Hematopoietic multipotent progenitor cell treated with erythropoietin and hydrocortisone succinate and interleukin-3 and kit ligand, for 4 days (in vitro differentiated cells): Measurements from ENCODE around the gene ICAM5.
"Not testable (repeated sequence)": the region's sequence is repeated elsewhere in the genome, so short reads cannot be mapped to it uniquely, and the experiment has no call there.

Experiments used
- DNase-seq: peaks from one replicate; pipeline ENCODE4 v3.0.0-alpha.2; 2015

ICAM5 gene, protein sequence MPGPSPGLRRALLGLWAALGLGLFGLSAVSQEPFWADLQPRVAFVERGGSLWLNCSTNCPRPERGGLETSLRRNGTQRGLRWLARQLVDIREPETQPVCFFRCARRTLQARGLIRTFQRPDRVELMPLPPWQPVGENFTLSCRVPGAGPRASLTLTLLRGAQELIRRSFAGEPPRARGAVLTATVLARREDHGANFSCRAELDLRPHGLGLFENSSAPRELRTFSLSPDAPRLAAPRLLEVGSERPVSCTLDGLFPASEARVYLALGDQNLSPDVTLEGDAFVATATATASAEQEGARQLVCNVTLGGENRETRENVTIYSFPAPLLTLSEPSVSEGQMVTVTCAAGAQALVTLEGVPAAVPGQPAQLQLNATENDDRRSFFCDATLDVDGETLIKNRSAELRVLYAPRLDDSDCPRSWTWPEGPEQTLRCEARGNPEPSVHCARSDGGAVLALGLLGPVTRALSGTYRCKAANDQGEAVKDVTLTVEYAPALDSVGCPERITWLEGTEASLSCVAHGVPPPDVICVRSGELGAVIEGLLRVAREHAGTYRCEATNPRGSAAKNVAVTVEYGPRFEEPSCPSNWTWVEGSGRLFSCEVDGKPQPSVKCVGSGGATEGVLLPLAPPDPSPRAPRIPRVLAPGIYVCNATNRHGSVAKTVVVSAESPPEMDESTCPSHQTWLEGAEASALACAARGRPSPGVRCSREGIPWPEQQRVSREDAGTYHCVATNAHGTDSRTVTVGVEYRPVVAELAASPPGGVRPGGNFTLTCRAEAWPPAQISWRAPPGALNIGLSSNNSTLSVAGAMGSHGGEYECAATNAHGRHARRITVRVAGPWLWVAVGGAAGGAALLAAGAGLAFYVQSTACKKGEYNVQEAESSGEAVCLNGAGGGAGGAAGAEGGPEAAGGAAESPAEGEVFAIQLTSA

DNA sequence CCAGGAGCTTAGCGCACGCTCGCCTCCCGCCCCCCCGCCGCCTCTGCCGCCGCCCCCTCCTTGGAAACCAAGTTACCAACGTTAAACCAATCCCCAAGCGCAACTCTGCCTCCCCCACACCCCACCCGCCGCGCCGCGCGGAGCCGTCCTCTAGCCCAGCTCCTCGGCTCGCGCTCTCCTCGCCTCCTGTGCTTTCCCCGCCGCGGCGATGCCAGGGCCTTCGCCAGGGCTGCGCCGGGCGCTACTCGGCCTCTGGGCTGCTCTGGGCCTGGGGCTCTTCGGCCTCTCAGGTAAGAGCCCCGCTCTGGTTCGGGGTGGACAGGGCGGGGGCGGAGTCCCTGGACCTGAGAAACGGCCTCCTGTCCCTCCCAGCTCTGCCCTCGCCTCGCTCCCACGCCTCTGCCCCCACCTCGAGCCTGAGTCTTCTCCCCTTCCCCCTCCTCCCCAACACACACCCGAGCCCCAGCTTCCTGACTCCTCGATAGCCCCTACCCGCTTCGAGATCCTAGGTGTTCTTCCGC, at the start of gene ICAM5:
Gene ICAM5 (plus strand): TSS at position 117 of the 521 bp plus-strand sequence. CDS start 92 bp downstream, at position 209.
- peak; percentile 88 for DNase-seq

DNA sequence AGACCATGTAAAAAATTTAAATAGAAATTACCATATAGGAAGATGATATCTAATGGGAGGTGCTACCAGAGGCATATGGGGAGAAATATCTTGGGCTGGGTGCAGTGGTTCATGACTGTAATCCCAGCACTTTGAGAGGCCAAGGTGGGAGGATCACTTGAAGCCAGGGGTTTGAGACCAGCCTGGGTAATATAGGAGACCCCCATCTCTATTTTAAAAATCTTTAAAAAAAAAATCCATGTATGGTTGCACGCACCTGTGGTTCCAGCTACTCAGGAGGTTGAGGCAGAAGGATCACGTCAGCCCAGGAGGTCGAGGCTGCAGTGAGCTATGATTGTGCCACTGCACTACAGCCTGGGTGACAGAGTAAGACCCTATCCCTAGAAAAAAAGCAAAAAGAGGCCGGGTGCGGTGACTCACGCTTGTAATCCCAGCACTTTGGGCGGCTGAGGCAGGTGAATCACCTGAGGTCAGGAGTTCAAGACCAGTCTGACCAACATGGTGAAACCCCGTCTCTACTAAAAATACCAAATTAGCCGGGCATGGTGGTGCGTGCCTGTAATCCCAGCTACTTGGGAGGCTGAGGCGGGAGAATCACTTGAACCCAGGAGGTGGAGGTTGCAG, 47.8 kb upstream of the ICAM5 start:
- not testable (repeated sequence) for DNase-seq

DNA sequence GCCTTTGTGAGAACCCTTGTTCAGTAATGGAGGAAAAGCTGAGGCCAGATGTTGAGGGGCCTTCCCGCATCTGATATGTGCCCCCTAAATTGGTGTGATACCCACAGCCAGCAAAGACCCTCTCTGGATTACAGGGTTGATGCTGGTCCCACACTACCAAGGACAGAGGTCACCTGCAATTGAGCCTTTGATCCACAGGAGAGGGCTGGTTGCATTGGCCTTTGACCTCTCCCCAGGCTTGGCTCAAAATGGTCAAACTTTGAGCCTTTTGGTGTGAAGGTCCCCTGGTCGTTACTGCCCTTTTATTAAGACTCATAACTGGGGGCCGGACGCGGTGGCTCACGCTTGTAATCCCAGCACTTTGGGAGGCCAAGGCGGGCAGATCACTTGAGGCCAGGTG, 46.1 kb upstream of the ICAM5 start:
- no peak for DNase-seq

DNA sequence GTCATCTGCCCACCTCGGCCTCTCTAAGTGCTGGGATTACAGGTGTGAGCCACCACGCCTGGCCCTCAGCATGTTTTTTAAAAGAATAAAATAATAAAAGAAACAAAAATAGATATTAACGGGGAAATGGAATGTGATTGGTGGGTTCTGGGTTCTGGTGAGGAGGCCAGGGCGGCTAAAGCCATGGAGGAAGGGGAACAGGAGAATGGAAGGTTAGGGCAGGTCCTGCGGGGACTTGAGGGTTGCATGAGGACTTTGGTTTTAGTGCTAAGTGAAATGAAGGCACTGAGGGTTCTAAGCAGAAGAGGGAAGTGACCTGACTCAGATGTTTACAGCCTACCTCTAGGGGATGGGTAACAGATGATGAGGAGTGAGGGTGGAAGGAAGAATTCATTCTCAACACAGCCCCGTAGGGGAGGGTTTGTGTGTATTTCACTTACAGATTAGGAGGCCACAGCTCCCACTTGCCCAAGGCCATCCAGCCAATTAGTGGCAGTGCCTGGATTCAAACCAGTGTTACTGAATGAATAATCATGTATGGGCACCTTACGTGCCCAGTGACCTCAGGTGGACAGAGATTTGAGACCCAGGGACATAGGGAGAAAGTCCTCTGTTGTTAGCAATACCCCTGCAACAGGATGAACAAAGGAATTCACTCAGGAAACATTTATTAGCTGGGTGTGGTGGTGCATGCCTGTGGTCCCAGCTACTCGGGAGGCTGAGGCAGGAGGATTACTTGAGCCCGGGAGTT, 44.4 kb upstream of the ICAM5 start:
- DNase-seq = no peak

DNA sequence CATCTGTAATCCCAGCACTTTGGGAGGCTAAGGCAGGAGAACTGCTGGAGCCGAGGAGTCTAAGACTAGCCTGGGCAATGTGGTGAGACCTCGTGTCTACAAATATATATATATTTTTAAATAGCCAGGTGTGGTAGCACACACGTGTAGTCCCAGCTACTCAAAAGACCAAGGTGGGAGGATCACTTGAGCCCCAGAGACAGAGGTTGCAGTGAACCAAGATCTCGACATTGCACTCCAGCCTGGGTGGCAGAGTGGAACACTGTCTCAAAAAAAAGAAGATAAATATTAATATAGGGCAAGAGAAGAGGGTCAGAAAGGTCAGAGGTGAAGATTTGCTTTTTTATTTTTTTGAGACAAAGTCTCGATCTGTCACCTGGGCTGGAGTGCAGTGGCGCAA, 43.2 kb upstream of the ICAM5 start:
- DNase-seq = no peak

DNA sequence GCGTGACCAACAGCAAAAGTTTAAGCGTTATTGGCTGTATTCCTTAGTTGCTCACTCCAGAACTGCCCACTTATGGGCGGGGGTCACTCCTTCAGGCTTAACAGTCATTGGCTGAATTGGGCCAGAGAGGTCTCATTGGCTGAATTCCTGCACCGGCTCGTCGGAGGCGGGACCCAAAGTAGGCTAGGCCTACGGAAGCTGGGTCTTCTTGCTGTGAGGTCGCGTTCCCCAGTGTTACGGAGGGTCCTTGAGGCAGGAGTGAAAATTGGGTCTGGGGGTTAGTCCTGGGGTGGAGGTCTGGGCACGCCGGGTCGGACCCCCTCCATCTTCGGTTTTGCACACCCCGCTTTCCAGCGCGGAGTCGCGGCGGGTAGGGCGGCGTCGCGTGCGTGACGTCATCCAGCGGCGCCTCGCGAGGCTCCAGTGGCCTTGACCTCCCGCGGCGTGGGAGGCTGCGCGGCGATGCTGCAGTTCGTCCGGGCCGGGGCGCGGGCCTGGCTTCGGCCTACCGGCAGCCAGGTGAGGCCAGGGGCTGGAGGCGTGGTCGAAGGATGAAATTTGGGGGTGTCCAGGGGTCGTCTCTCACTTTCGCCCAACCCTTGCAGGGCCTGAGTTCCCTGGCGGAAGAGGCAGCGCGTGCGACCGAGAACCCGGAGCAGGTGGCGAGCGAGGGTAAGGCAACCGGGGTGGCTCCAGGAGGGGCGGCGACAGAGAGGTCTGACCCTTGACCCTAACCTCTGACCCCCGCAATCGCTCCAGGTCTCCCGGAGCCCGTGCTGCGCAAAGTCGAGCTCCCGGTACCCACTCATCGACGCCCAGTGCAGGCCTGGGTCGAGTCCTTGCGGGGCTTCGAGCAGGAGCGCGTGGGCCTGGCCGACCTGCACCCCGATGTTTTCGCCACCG, 37.7 kb upstream of the ICAM5 start, which contains the start of gene MRPL4:
Gene MRPL4 (plus strand): TSS at position 423 of the 903 bp plus-strand sequence. CDS start 40 bp downstream, at position 463.
- DNase-seq = peak; percentile 100

DNA sequence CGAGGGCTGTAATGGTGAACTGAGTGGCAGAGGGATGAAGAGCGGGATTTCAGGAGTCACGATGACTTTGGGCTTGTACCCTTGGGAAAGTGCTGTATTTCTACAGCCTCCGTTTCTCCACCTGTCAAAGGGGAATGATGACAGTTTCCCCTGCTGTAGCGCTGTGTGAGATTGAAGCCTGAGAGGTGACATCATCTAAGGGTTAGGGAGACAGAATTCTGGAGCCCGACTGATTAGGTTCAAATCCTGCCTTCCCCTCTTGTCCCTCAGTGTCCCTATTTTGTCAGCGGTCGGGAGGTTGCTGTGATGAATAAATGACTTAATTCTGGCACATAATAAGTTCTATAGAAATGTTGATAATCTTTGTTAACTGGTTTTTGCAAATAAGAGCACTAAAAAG, 37.0 kb upstream of the ICAM5 start:
- no peak for DNase-seq

DNA sequence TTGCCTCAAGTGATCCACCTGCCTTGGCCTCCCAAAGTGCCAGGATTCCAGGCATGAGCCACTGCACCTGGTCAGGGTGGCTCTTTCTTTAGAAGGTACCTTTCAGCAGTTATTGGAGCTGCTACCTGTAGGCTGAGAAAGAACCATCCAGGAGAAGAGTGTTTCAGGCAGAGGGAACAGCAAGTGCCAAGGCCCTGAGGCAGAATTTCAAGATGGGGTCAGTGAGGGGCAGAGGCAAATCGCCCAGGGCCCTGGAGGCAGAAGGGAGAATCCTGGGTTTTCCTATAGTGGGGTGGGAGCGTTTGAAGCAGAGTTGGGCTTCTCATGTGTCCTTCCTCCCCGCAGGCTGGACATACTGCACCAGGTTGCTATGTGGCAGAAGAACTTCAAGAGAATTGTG, 35.5 kb upstream of the ICAM5 start:
- no peak for DNase-seq

DNA sequence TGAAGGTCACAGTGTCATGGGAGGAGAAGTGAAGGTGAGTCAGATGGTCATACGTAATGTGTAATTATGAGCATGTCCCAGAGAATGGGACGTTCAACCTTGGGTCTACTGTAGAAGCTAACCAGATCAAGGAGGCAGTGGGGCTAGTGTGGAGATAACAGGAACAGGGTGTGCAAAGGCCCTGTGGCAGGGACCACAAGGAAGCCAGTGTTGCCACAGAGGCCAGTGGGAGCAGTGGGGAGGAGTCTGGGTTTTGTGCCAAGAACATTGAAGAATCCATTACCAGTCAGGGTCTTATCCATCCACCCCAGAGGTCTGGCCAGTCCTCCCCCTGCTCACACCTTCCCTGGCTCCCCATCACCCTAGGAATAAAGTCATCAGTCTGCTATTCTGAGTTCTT, 34.4 kb upstream of the ICAM5 start:
- no peak for DNase-seq

DNA sequence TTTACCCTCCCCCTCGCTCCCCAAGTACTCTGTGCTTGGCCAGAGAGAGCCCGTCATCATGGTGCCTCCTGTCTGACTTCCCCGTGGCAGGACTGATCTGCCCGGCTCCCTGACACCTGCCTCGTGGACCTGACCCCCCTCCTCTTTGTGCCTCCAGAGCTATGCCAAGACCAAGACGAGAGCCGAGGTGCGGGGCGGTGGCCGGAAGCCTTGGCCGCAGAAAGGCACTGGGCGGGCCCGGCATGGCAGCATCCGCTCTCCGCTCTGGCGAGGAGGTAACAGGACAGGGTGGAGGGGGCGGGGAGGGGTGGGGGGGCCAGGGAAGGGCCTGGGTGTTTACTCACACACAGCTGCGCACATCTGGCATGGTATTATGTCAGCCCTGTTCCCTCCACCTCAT, 33.2 kb upstream of the ICAM5 start:
- no peak for DNase-seq

DNA sequence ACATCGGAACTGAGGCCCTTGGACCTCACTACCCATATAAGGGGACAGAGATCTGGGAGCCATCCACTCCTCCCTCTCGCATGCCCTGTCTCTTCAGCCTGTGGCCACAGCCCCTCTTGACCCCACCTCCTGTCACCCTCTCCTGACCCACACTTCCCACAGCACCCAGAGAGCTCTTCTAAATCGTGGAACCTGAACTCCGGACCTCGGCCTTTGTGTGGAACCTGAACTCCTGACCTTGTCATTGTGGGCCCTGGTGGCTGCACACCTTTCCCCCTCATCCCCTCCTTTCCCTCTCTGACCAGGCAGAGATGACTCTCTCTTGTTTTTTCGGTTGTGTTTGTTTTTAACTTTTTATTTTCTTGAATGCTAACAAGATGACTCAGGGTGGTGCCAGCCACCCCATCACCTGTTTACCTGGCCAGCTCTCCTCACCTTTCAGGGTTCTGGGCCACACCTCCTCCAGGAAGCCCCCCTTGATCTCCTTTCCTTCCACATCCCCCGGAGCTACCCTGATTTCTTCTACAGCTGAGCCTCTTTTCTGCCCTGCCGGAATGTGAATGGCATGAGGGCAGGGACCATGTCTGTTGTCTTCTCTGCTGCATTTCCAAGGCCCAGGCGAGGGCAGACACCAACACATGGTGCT, 32.7 kb upstream of the ICAM5 start:
- no peak for DNase-seq

DNA sequence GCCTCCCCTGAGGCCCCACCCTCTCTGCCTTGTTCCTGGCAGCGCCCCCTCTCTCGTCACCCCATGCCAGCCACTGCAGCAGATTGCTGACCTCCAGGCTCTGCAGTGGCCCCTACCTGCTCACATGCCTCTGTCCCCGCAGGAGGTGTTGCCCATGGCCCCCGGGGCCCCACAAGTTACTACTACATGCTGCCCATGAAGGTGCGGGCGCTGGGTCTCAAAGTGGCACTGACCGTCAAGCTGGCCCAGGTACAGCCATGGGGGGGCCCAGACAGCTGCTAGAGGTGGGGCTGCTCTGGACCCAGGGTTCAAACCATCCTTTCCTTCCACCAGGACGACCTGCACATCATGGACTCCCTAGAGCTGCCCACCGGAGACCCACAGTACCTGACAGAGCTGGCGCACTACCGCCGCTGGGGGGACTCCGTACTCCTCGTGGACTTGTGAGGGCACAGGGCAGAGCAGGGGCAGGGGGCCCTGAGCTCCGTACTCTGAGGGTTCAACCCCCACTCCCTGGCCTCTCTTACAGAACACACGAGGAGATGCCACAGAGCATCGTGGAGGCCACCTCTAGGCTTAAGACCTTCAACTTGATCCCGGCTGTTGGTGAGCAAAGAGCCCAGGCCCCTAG, 31.6 kb upstream of the ICAM5 start:
- DNase-seq = no peak

DNA sequence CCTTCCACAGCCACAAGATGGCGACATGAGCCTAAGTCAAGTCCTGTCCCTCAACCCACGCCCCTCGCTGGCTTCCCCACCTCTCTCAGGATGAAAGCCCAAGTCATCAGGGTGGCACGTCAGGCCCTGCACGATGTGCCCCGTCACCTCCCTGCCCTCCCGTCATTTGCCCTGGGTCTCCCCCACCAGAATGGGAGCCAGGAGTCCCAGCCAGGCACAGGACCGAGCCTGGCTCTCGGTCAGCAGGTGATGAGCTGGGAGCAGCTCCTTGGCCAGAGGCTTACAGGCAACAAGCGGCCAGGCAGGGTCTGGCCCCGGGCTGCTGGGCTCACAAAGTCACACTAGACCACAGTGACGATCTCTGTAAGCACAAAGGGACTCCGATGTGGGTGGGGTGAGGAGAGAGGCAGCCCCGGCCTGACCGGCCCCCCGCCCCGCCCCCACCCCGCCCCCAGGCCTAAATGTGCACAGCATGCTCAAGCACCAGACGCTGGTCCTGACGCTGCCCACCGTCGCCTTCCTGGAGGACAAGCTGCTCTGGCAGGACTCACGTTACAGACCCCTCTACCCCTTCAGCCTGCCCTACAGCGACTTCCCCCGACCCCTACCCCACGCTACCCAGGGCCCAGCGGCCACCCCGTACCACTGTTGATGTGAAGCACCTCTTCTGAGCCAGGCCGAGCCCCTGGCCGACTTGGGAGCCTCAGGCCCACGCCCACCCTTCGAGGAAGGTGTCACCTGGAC, 30.4 kb upstream of the ICAM5 start:
- DNase-seq = peak; percentile 97

DNA sequence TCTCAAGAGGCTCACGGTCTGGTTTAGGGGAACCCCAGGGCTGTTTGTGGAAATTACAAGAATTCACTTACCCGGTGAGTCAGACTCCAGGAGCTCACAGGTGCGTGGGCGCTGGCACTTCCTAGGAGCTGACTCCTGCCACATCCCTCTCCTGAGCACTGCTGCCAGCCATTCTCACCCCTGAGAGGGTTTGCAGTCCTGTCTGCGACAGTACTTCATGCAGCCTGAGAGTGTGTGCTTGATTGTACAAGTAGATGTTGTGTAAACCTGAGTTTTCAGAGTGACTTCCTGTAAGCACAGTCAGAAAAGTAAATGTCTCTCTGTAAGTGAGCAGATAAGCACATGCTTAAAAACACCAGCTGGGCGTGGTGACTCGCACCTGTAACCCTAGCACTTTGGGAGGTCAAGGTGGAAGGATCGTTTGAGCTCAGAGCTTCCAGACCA, 29.6 kb upstream of the ICAM5 start:
- DNase-seq = no peak

DNA sequence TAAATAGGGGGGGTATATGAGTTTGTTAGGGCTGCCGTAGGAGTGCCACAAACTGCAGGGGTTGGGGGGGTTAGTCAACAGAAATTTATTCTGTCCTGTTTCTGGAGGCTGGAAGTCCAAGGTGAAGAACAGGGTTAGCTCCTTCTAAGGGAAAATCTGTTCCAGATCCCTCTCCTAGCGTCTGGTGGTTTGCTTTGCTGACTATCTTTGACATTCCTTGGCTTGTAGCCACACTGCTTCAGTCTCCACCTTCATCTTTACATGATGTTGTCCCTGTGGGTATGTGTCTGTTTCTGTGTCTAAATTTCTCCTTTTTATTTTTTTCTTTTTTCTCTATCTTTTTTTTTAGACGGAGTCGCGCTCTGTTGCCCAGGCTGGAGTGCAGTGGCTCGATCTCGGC, 27.0 kb upstream of the ICAM5 start:
- no peak for DNase-seq

DNA sequence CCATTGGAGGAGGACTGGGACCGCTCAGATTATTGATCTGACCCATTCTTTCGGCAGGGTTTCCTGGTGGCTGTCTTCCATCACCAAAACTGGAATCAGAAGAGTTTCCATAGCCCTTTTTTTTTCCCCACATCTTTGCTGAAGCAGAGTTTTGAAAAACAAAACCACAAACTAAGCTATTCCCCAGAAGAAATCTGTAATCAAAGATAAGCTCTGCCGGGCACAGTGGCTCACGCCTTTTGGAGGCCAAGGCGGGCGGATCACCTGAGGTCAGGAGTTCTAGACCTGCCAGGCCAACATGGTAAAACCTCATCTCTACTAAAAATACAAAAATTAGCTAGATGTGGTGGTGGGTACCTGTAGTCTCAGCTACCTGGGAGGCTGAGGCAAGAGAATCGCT, 23.0 kb upstream of the ICAM5 start:
- DNase-seq = peak; percentile 69

DNA sequence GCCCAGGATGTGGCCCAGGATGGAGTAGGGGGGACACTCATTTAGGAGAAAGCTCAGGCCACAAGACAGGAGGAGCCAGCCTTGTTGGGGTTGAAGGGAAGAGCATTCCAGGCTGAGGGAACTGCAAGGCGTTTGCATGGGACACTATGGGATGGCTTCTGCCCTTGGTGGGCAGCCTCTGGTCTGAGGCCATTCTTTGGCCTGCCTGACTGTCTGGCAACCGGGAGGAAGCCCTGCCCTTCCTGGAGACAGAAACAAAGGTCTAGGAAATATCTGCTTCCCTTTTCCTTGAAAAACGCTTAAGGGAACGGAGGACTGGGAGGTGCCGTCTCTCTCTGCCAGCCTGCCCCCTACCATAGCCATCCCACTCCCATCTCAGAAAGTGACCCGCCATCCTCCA, 21.7 kb upstream of the ICAM5 start:
- no peak for DNase-seq

DNA sequence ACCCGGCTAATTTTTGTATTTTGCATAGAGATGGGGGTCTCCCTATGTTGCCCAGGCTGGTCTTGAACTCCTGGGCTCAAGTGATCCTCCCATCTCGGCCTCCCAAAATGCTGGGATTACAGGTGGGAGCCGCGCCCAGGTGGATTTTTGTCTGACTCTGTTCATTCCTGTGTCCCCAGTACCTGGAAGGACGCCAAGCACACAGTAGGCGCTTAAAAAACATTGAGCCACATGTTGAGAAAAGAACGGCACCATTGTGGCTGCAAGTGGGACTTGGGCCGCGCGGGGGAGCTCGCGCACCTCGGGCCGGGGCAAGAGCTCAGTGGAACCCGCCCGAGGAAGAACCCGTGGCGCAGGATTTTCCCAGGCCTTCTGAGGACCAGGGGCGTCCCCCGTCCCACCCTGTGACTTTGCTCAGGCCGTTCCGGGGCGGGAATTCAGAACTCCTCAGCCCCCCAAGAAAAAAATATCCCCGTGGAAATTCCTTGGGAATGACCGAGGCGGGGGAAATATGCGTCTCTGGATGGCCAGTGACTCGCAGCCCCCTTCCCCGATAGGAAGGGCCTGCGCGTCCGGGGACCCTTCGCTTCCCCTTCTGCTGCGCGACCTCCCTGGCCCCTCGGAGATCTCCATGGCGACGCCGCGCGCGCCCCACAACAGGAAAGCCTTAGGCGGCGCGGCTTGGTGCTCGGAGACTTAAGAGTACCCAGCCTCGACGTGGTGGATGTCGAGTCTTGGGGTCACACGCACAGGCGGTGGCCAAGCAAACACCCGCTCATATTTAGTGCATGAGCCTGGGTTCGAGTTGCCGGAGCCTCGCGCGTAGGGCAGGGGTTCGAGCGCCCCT, 20.2 kb upstream of the ICAM5 start:
- peak; percentile 90 for DNase-seq
